ENCODE measurements around the gene HIP1. TPM values are rescaled to one million over a fixed set of nuclear protein-coding genes. Genes with fewer than 3 reads are reported as not detected.

HIP1 gene
- polyA plus RNA-seq, 2 of the 4 experiments (the other 2 are of a cell fraction): 17.3 to 33.4 TPM

DNA sequence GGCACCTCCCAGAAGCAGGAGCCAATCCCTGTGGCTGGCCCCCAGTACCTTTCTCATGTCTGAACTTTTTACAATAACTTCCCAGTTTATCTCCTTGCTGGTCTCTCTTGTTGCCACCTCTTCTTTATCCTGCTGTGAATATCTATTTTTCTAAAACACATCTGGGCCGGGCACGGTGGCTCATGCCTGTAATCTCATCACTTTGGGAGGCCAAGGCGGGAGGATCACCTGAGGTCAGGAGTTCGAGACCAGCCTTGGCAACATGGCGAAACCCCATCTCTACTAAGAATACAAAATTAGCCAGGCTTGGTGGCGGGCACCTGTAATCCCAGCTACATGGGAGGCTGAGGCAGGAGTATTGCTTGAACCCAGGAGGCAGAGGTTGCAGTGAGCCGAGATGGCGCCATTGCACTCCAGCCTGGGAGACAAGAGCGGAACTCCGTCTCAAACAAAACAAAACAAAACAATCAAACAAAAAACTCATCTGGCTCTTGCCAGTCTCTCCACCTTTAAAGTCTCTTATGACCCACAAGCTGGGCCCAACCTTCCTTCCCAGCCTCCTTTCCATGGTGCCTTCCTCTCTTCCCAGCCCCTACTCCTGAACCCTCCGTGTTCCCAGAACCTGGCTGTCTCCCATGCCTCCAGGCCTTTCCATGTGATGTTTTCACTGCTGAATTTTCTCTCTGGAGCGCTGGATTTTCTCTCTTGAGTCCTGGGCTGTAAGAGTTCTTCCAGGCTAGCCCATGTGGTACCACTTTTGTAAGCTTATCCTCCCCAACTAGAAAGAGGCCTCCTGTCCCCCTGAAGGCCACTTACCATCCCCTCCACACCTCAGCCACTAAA lies 51.3 kb downstream of the HIP1 start:
- POLR2A ChIA-PET: no interaction called here
- no peaks in the 10 kb centered on the region for H3K9me3 ChIP-seq
- H3K27ac ChIP-seq: peak overlapping the region in 1 of 2 experiments; percentile 47; a peak in 3 of 6 replicates
- no peak overlapping the region for H3K4me2 ChIP-seq
- H3K4me1 ChIP-seq: peaks cover 25% of the 10 kb centered on the region
- WGBS (ENCODE audit: missing lambda C conversion rate): 93% methylated on average over 12 of the region's 12 CpGs
- FAIRE-seq (no peak), DNase-seq (ENCODE audit: low read depth in 1 of 2, low spot score in 1 of 2) (no peak), ATAC-seq (no peak)
- H3K4me3 ChIP-seq: no peak overlapping the region
- CTCF ChIA-PET: interaction anchor here (0.6 to 0.7 kb wide), 2 partner anchors 79 to 222 kb away, joined by 3 read pairs; no protein-coding TSS in a partner anchor
- no peak for TF ChIP-seq NR3C1 (IDR thresholded peaks at IDR 0.05)
- TF ChIP-seq MAZ (IDR thresholded peaks at IDR 0.05; ENCODE audit: borderline replicate concordance, low read depth, low read length): no peak
- no peak for TF ChIP-seq CBX8 (IDR thresholded peaks at IDR 0.05)
- no peak for TF ChIP-seq ESRRA (IDR thresholded peaks at IDR 0.05; ENCODE audit: borderline replicate concordance, low read length)
- TF ChIP-seq CHD2 (IDR thresholded peaks at IDR 0.05; ENCODE audit: low read length, partially characterized antibody): no peak
- TF ChIP-seq KDM5A (IDR thresholded peaks at IDR 0.05): no peak
- TF ChIP-seq HDAC2 (IDR thresholded peaks at IDR 0.05): no peak
- TF ChIP-seq SREBF2 (IDR thresholded peaks at IDR 0.05): no peak
- TF ChIP-seq CHD4 (IDR thresholded peaks at IDR 0.05; ENCODE audit: borderline replicate concordance): no peak
- TF ChIP-seq, protein P1, sequence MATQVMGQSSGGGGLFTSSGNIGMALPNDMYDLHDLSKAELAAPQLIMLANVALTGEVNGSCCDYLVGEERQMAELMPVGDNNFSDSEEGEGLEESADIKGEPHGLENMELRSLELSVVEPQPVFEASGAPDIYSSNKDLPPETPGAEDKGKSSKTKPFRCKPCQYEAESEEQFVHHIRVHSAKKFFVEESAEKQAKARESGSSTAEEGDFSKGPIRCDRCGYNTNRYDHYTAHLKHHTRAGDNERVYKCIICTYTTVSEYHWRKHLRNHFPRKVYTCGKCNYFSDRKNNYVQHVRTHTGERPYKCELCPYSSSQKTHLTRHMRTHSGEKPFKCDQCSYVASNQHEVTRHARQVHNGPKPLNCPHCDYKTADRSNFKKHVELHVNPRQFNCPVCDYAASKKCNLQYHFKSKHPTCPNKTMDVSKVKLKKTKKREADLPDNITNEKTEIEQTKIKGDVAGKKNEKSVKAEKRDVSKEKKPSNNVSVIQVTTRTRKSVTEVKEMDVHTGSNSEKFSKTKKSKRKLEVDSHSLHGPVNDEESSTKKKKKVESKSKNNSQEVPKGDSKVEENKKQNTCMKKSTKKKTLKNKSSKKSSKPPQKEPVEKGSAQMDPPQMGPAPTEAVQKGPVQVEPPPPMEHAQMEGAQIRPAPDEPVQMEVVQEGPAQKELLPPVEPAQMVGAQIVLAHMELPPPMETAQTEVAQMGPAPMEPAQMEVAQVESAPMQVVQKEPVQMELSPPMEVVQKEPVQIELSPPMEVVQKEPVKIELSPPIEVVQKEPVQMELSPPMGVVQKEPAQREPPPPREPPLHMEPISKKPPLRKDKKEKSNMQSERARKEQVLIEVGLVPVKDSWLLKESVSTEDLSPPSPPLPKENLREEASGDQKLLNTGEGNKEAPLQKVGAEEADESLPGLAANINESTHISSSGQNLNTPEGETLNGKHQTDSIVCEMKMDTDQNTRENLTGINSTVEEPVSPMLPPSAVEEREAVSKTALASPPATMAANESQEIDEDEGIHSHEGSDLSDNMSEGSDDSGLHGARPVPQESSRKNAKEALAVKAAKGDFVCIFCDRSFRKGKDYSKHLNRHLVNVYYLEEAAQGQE (IDR thresholded peaks at IDR 0.05): no peak
- no peak for TF ChIP-seq RNF2 (IDR thresholded peaks at IDR 0.05; ENCODE audit: borderline replicate concordance, low read depth)
- no peak for TF ChIP-seq HOXB13 (CRISPR knock-in tag; IDR thresholded peaks at IDR 0.05; ENCODE audit: low read depth)
- TF ChIP-seq, protein P2, sequence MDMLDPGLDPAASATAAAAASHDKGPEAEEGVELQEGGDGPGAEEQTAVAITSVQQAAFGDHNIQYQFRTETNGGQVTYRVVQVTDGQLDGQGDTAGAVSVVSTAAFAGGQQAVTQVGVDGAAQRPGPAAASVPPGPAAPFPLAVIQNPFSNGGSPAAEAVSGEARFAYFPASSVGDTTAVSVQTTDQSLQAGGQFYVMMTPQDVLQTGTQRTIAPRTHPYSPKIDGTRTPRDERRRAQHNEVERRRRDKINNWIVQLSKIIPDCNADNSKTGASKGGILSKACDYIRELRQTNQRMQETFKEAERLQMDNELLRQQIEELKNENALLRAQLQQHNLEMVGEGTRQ (IDR thresholded peaks at IDR 0.05): no peak

DNA sequence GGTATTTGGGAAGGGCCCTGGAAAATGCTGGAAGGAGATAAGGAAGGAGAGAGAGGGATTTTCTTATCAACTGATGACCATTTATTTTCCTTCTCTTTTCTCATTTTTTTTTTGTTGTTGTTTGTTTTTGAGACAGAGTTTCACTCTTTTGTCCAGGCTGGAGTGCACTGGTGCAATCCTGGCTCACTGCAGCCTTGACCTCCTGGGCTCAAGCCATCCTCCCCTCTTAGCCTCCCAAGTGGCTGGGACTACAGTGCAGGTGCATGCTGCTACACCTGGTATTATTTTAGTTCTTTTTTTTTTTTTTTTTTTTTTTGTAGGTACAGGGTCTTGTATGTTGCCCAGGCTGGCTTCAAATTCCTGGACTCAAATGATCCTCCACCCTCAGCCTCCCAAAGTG lies 52.2 kb downstream of the HIP1 start:
- H3K9me3 ChIP-seq: no peaks in the 10 kb centered on the region
- H3K4me3 ChIP-seq: no peak overlapping the region
- FAIRE-seq (no peak), DNase-seq (ENCODE audit: low read depth in 1 of 2, low spot score in 1 of 2) (no peak), ATAC-seq (no peak)
- 0 out of 6 replicates have a peak overlapping the region, but pooled peaks of 1 of the 2 experiments have one; percentile 17 for H3K27ac ChIP-seq
- TF ChIP-seq RNF2 (IDR thresholded peaks at IDR 0.05; ENCODE audit: borderline replicate concordance, low read depth): no peak
- TF ChIP-seq, protein P3, sequence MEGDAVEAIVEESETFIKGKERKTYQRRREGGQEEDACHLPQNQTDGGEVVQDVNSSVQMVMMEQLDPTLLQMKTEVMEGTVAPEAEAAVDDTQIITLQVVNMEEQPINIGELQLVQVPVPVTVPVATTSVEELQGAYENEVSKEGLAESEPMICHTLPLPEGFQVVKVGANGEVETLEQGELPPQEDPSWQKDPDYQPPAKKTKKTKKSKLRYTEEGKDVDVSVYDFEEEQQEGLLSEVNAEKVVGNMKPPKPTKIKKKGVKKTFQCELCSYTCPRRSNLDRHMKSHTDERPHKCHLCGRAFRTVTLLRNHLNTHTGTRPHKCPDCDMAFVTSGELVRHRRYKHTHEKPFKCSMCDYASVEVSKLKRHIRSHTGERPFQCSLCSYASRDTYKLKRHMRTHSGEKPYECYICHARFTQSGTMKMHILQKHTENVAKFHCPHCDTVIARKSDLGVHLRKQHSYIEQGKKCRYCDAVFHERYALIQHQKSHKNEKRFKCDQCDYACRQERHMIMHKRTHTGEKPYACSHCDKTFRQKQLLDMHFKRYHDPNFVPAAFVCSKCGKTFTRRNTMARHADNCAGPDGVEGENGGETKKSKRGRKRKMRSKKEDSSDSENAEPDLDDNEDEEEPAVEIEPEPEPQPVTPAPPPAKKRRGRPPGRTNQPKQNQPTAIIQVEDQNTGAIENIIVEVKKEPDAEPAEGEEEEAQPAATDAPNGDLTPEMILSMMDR (IDR thresholded peaks at IDR 0.05): no peak
- TF ChIP-seq SREBF2 (IDR thresholded peaks at IDR 0.05): no peak
- TF ChIP-seq HDAC2 (IDR thresholded peaks at IDR 0.05): no peak
- TF ChIP-seq FOSB (CRISPR knock-in tag; IDR thresholded peaks at IDR 0.05): no peak
- TF ChIP-seq MAFK (IDR thresholded peaks at IDR 0.05; ENCODE audit: partially characterized antibody): no peak
- no peak for TF ChIP-seq GATA3 (IDR thresholded peaks at IDR 0.05; ENCODE audit: borderline replicate concordance)
- no peak for TF ChIP-seq NPAS2 (CRISPR knock-in tag; IDR thresholded peaks at IDR 0.05; ENCODE audit: borderline replicate concordance)
- TF ChIP-seq SMC3 (IDR thresholded peaks at IDR 0.05): no peak
- no peak for TF ChIP-seq BHLHE40 (IDR thresholded peaks at IDR 0.05; ENCODE audit: low read depth, low read length)
- no peak for TF ChIP-seq FOXS1 (CRISPR knock-in tag; IDR thresholded peaks at IDR 0.05)
- TF ChIP-seq JUN (IDR thresholded peaks at IDR 0.05): no peak
- no peak for TF ChIP-seq MAZ (IDR thresholded peaks at IDR 0.05; ENCODE audit: borderline replicate concordance, low read depth, low read length)
- TF ChIP-seq HOXA7 (CRISPR knock-in tag; IDR thresholded peaks at IDR 0.05): no peak
- TF ChIP-seq, protein P2 (IDR thresholded peaks at IDR 0.05): no peak
- TF ChIP-seq NR3C1 (IDR thresholded peaks at IDR 0.05): no peak
- TF ChIP-seq ZFP36 (IDR thresholded peaks at IDR 0.05; ENCODE audit: borderline replicate concordance, partially characterized antibody): no peak
- no peak for TF ChIP-seq FOSL2 (IDR thresholded peaks at IDR 0.05)
- no peak for TF ChIP-seq FOSL2 (CRISPR knock-in tag; IDR thresholded peaks at IDR 0.05)
- no peak for TF ChIP-seq POLR2A (IDR thresholded peaks at IDR 0.05; ENCODE audit: low read length)
- TF ChIP-seq, protein P4, sequence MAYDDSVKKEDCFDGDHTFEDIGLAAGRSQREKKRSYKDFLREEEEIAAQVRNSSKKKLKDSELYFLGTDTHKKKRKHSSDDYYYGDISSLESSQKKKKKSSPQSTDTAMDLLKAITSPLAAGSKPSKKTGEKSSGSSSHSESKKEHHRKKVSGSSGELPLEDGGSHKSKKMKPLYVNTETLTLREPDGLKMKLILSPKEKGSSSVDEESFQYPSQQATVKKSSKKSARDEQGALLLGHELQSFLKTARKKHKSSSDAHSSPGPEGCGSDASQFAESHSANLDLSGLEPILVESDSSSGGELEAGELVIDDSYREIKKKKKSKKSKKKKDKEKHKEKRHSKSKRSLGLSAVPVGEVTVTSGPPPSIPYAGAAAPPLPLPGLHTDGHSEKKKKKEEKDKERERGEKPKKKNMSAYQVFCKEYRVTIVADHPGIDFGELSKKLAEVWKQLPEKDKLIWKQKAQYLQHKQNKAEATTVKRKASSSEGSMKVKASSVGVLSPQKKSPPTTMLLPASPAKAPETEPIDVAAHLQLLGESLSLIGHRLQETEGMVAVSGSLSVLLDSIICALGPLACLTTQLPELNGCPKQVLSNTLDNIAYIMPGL (CRISPR knock-in tag; IDR thresholded peaks at IDR 0.05; ENCODE audit: borderline replicate concordance): no peak
- ChIA-PET CTCF (interaction anchor here (0.7 kb wide), 1 partner anchor 112 kb away, joined by 3 read pairs; no protein-coding TSS in a partner anchor), POLR2A (no interaction called here)
- H3K4me2 ChIP-seq: no peak overlapping the region
- peaks cover 24% of the 10 kb centered on the region for H3K4me1 ChIP-seq
